K562 (cell line): ENCODE measurements around the gene SMIM17. TPM values are rescaled to one million over a fixed set of nuclear protein-coding genes. Genes with fewer than 3 reads are reported as not detected.

Source experiments
- ATAC-seq: fragments of 200-7000 bp; cut with Tn5 transposase; 3 replicates; pipeline ENCODE4 v1.9.1; 2020; ENCODE audit warnings: moderate library complexity
- BruUV-seq: library from RNA; stranded (reverse); fragments of 400-500 nt; replicated peaks from 2 replicates; lab custom pipeline; 2021; lab: Mats Ljungman, UMichigan
- CTCF ChIA-PET: fragments of 300-600 bp; formaldehyde crosslinking; extraction: SDS; loops from one replicate; lab custom pipeline; 2021; ENCODE audit warnings: low intra/inter-chr PET ratio; lab: Yijun Ruan, JAX
- POLR2A ChIA-PET: fragments of 300-600, 350-650 bp; sonication (Branson Sonifier 250); formaldehyde crosslinking; extraction: SDS; loops from one replicate; lab custom pipeline; 2021; ENCODE audit warnings: antibody characterized with exemption, inconsistent platforms; lab: Yijun Ruan, JAX
- DNase-seq, 4 experiments: peaks; one replicate each; pipeline versions ENCODE4 v3.0.0 to v3.0.0-alpha.2; 2011 to 2018; ENCODE audit warnings: low spot score in 3 of 4, mixed read lengths in 3 of 4; ENCODE audit errors: extremely low read depth in 1 of 4
- FAIRE-seq: peaks from 2 replicates; lab custom pipeline; 2011; peaks lifted over from hg19 to GRCh38; lab: Jason Lieb, UNC
- H2AFZ ChIP-seq: 2 replicates; pipeline ENCODE4 v1.6.0; 2011; ENCODE audit warnings: low read depth, low read length, control low read depth, inconsistent platforms
- H3K27ac ChIP-seq: fragments of 200-600 bp; 3 replicates; pipeline ENCODE4 v1.8.0; 2011; ENCODE audit warnings: low read depth, mild to moderate bottlenecking, control low read depth, inconsistent platforms, low read length, moderate library complexity, mixed read lengths; ENCODE audit errors: extremely low read depth
- H3K27me3 ChIP-seq, 2 experiments: fragments of 300-600 bp in 1 of 2; 2 replicates in 1 of 2; 3 replicates in 1 of 2; pipeline versions ENCODE4 v1.6.0 to v1.8.0; 2011; ENCODE audit warnings: inconsistent platforms in 2 of 2, low read length in 2 of 2, mild to moderate bottlenecking in 1 of 2, mixed read lengths in 1 of 2, moderate library complexity in 1 of 2; ENCODE audit not compliant: control insufficient read depth in 2 of 2, insufficient read depth in 2 of 2
- H3K36me3 ChIP-seq: fragments of 300-600 bp; 3 replicates; pipeline ENCODE4 v1.8.0; 2011; ENCODE audit warnings: mild to moderate bottlenecking, low read length, inconsistent platforms; ENCODE audit not compliant: control insufficient read depth, insufficient read depth
- H3K4me1 ChIP-seq, 2 experiments: fragments of 200-600 bp in 1 of 2; replicated peaks in 1 of 2; 2 replicates in 1 of 2; 3 replicates in 1 of 2; pipeline versions ENCODE4 v1.5.1 to v1.8.0; 2011; ENCODE audit warnings: inconsistent platforms in 2 of 2, low read length in 2 of 2, mild to moderate bottlenecking in 1 of 2, mixed read lengths in 1 of 2, moderate library complexity in 1 of 2; ENCODE audit not compliant: control insufficient read depth in 2 of 2, insufficient read depth in 2 of 2
- H3K4me2 ChIP-seq: 2 replicates; pipeline ENCODE4 v1.6.1; 2011; ENCODE audit warnings: low read length, control low read depth, inconsistent platforms, mixed read lengths; ENCODE audit not compliant: insufficient read depth
- H3K4me3 ChIP-seq: fragments of 200-600 bp; sonication (generic), shearing (Covaris generic); 2 replicates; pipeline ENCODE4 v1.5.1; 2016; ENCODE audit warnings: control low read depth, inconsistent platforms
- H3K79me2 ChIP-seq: fragments of 200-600 bp; 3 replicates; pipeline ENCODE4 v1.8.0; 2011; ENCODE audit warnings: low read length, inconsistent platforms; ENCODE audit not compliant: control insufficient read depth, insufficient read depth
- H3K9ac ChIP-seq, 2 experiments: 2 replicates each; pipeline versions ENCODE4 v1.6.0 to v1.6.1; 2011; ENCODE audit warnings: low read depth in 2 of 2, low read length in 2 of 2, control low read depth in 1 of 2, inconsistent platforms in 1 of 2, mild to moderate bottlenecking in 1 of 2, mixed read lengths in 1 of 2; ENCODE audit not compliant: insufficient read depth in 1 of 2
- H3K9me1 ChIP-seq: one replicate; pipeline ENCODE4 v1.6.0; 2011; ENCODE audit warnings: inconsistent platforms, mild to moderate bottlenecking, low read length, moderate library complexity; ENCODE audit not compliant: control insufficient read depth, insufficient read depth
- H3K9me3 ChIP-seq: replicated peaks from 2 replicates; pipeline ENCODE4 v1.5.1; 2011; ENCODE audit warnings: low read depth, low read length, inconsistent platforms; ENCODE audit not compliant: control insufficient read depth, insufficient read depth
- H4K20me1 ChIP-seq: replicated peaks from 2 replicates; pipeline ENCODE4 v1.6.1; 2011; ENCODE audit warnings: low read length, inconsistent platforms, mixed read lengths; ENCODE audit not compliant: control insufficient read depth, insufficient read depth
- GATAD2A ChIP-seq: fragments of 450-650 bp; IDR thresholded peaks from 2 replicates; pipeline ENCODE4 v1.6.1; 2017
- NFIX ChIP-seq: fragments of 250-450 bp; sonication (Bioruptor Pico); IDR thresholded peaks from 2 replicates; pipeline ENCODE4 v1.4.0; 2020; ENCODE audit warnings: low read depth, mild to moderate bottlenecking, moderate library complexity
- PHB2 ChIP-seq: fragments of 450-650 bp; IDR thresholded peaks from 2 replicates; pipeline ENCODE4 v1.6.1; 2017; ENCODE audit warnings: low read depth
- PKNOX1 ChIP-seq: fragments of 450-650 bp; IDR thresholded peaks from 2 replicates; pipeline ENCODE4 v1.6.1; 2016
- RNF2 ChIP-seq: sonication (generic); IDR thresholded peaks from 2 replicates; pipeline ENCODE4 v1.6.1; 2016
- SREBF2 ChIP-seq: sonication (generic); formaldehyde crosslinking; IDR thresholded peaks from 2 replicates; pipeline ENCODE4 v1.4.0; 2020; ENCODE audit warnings: mild to moderate bottlenecking, missing genetic modification reagents
- TAF9B ChIP-seq: fragments of 450-650 bp; IDR thresholded peaks from 2 replicates; pipeline ENCODE4 v1.6.1; 2018; ENCODE audit warnings: mild to moderate bottlenecking; ENCODE audit not compliant: partially characterized antibody
- TBL1XR1 ChIP-seq, 2 experiments: IDR thresholded peaks; 2 replicates each; pipeline ENCODE4 v1.6.1; 2012; ENCODE audit warnings: improper control_type of control experiment in 2 of 2, low read length in 2 of 2, mild to moderate bottlenecking in 1 of 2
- TCF7L2 ChIP-seq: fragments of 150-350 bp; IDR thresholded peaks from 2 replicates; pipeline ENCODE4 v1.6.1; 2016; ENCODE audit warnings: low read depth, mild to moderate bottlenecking, low read length, moderate library complexity
- TGIF2 ChIP-seq: sonication (generic); formaldehyde crosslinking; IDR thresholded peaks from 2 replicates; pipeline ENCODE4 v1.8.1; 2022; ENCODE audit warnings: mild to moderate bottlenecking, missing genetic modification reagents, moderate library complexity
- ZBTB7A ChIP-seq: IDR thresholded peaks from 2 replicates; pipeline ENCODE4 v1.6.1; 2011; ENCODE audit warnings: low read depth, mild to moderate bottlenecking, low read length, moderate library complexity, borderline replicate concordance; ENCODE audit not compliant: control insufficient read depth
- ZHX1 ChIP-seq: fragments of 150-350 bp; conservative IDR thresholded peaks from 2 replicates; pipeline ENCODE4 v1.6.1; 2014; ENCODE audit warnings: low read length
- ZNF143 ChIP-seq: sonication (generic); formaldehyde crosslinking; IDR thresholded peaks from 2 replicates; pipeline ENCODE4 v1.9.0; 2022; ENCODE audit warnings: mild to moderate bottlenecking, missing genetic modification reagents
- ZNF311 ChIP-seq: fragments of 250-450 bp; sonication (Bioruptor Pico); IDR thresholded peaks from 2 replicates; pipeline ENCODE4 v1.4.0; 2020; ENCODE audit warnings: mild to moderate bottlenecking, moderate library complexity
- ZNF398 ChIP-seq: fragments of 250-450 bp; sonication (Bioruptor Pico); IDR thresholded peaks from 2 replicates; pipeline ENCODE4 v1.8.0; 2021; ENCODE audit warnings: moderate library complexity, mild to moderate bottlenecking, inconsistent platforms
- ZNF408 ChIP-seq: fragments of 250-450 bp; sonication (Bioruptor Pico); IDR thresholded peaks from 2 replicates; pipeline ENCODE4 v1.4.0; 2020; ENCODE audit warnings: low read depth, mild to moderate bottlenecking, moderate library complexity
- ZNF644 ChIP-seq: fragments of 200-800 bp; sonication (Bioruptor generic); IDR thresholded peaks from 2 replicates; pipeline ENCODE4 v1.6.1; 2016; ENCODE audit warnings: low read depth, missing genetic modification characterization, missing compliant biosample characterization
- WGBS: fragments of 100-300 bp; shearing (Covaris generic); methylation state at CpG from one replicate; pipeline ENCODE4 v1.1.6; 2016; ENCODE audit warnings: low coverage, mixed read lengths; ENCODE audit not compliant: insufficient coverage; ENCODE audit errors: missing lambda C conversion rate; 5-methylcytosine and 5-hydroxymethylcytosine counted together
- in situ Hi-C: fragments of 300-500 bp; cut with MboI; formaldehyde crosslinking; loops from 4 replicates; pipeline ENCODE4 v1.15.0; 2018; ENCODE audit warnings: inconsistent platforms, mixed read lengths
- intact Hi-C: fragments of 100-400 bp; cut with micrococcal nuclease; formaldehyde crosslinking; loops from 2 replicates; pipeline ENCODE4 v1.14.2; 2022
- polyA plus RNA-seq, 8 experiments: library from polyadenylated mRNA; depleted of rRNA in 4 of 8; stranded (reverse) in 5 of 8; unstranded in 3 of 8; fragments of >200 nt; fragmentation: Nextera tagmentation in 2 of 8; fragmentation: Illumina TruSeq in 1 of 8; extraction: Ambion mirVana in 2 of 8; extraction: Trizol in 1 of 8; gene quantifications; 2 replicates each; pipeline versions ENCODE4 v1.2.1 to v1.2.3, GENCODE V29; 2011 to 2014; ENCODE audit warnings: inconsistent platforms in 1 of 8, missing spikeins in 1 of 8
- total RNA-seq, 7 experiments: library from RNA; depleted of rRNA in 6 of 7; stranded (reverse); fragments of >200 nt in 6 of 7; fragmentation: Illumina TruSeq in 2 of 7; extraction: Trizol in 2 of 7; gene quantifications; 2 replicates each; pipeline versions ENCODE4 v1.2.1 to v1.2.3, GENCODE V29; 2011 to 2021; ENCODE audit warnings: low replicate concordance in 1 of 7

SMIM17 gene
- total and polyA plus RNA-seq, 9 of the 15 experiments (the other 6 are each of a cell fraction or from before 2014, with no cell fraction given) = not detected

- TF ChIP-seq ZBTB7A = no peak
- no peak for TF ChIP-seq SREBF2 (CRISPR knock-in tag)
- TF ChIP-seq TBL1XR1 (IDR thresholded peaks at IDR 0.05; ENCODE audit: low read length in 2 of 2) = no peak
- TF ChIP-seq RNF2 = no peak
- TF ChIP-seq GATAD2A = no peak
- TF ChIP-seq ZNF644 (tag) = no peak
- TF ChIP-seq, all 486 proteins: peak for 0
These were observed 47.7 kb downstream of the SMIM17 start (continued) for GRCh38 chr19:56690670-56691069.

- no TSS peak for BruUV-seq
- FAIRE-seq (no peak), DNase-seq (no peak), ATAC-seq (no peak)
- H3K4me2 ChIP-seq = no peak overlapping the region
- H3K79me2 ChIP-seq = no peaks in the 10 kb centered on the region
- H3K4me1 ChIP-seq = no peaks in the 10 kb centered on the region
- 0% methylated on average over 8 of the region's 8 CpGs for WGBS
- in situ Hi-C loops (no loop called here), intact Hi-C loops (no loop called here)
- no peak overlapping the region for H3K4me3 ChIP-seq
- no peak for TF ChIP-seq ZHX1
- no peak for TF ChIP-seq ZNF143 (CRISPR knock-in tag)
- no peak for TF ChIP-seq ZNF398 (CRISPR knock-in tag)
- TF ChIP-seq TGIF2 (CRISPR knock-in tag) = no peak
- no peak for TF ChIP-seq TCF7L2
- TF ChIP-seq NFIX = no peak
- TF ChIP-seq ZNF408 (CRISPR knock-in tag) = no peak
- TF ChIP-seq ZNF311 (CRISPR knock-in tag) = no peak
- no peak for TF ChIP-seq TAF9B
- no peak for TF ChIP-seq PHB2
- TF ChIP-seq PKNOX1 = no peak
- ChIA-PET CTCF (no interaction called here), POLR2A (interaction anchor here (0.7 kb wide), 1 partner anchor 646 kb away, joined by 4 read pairs; no protein-coding TSS in a partner anchor)
- no peaks in the 10 kb centered on the region for H3K9me1 ChIP-seq
- no peaks in the 10 kb centered on the region for H4K20me1 ChIP-seq
- H3K36me3 ChIP-seq = no peaks in the 10 kb centered on the region
- no peaks in the 10 kb centered on the region for H3K9me3 ChIP-seq
- H3K9ac ChIP-seq = no peak overlapping the region
- no peak overlapping the region for H2AFZ ChIP-seq
- H3K27ac ChIP-seq = no peak overlapping the region
- H3K27me3 ChIP-seq = no peaks in the 10 kb centered on the region
These were observed 49.4 kb downstream of the SMIM17 start for GRCh38 chr19:56692206-56692895.
